HG02763 (cell line): ENCODE measurements around the gene SLC13A2.
"Not testable (repeated sequence)": the region's sequence is repeated elsewhere in the genome, so short reads cannot be mapped to it uniquely, and the experiment has no call there.

Experiments
- ATAC-seq: cut with Tn5 transposase; IDR thresholded peaks from one replicate; pipeline ENCODE4 v1.9.1; 2021; ENCODE audit warnings: mild to moderate bottlenecking, moderate library complexity; ENCODE audit not compliant: unreplicated experiment

The SLC13A2 gene, protein sequence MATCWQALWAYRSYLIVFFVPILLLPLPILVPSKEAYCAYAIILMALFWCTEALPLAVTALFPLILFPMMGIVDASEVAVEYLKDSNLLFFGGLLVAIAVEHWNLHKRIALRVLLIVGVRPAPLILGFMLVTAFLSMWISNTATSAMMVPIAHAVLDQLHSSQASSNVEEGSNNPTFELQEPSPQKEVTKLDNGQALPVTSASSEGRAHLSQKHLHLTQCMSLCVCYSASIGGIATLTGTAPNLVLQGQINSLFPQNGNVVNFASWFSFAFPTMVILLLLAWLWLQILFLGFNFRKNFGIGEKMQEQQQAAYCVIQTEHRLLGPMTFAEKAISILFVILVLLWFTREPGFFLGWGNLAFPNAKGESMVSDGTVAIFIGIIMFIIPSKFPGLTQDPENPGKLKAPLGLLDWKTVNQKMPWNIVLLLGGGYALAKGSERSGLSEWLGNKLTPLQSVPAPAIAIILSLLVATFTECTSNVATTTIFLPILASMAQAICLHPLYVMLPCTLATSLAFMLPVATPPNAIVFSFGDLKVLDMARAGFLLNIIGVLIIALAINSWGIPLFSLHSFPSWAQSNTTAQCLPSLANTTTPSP

GRCh38 chr17:28473542-28473941 is at the start of gene SLC13A2:
TSS of gene SLC13A2 (plus strand) at chr17:28473644. CDS start at chr17:28473713, 69 bp downstream.
- no peak for ATAC-seq

DNA sequence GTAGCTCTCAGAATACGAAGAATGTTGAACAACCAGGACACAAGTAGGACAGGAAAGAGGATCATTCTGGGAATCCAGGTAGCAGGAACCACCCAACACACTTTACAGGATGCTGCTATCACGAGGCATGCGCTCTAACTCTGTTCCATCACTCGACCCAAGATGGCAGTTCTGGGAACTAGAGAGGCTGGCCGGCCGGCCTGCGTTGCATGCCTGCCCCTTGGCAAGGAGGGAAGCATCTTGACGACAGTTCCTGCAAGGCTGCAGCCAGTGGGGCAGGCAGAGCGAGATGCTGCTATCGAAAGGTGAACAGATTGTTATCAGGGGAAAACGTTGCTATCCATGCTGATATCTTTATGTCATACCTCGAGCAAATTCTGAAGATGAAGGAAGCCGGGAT is 48.2 kb upstream of the SLC13A2 start:
- ATAC-seq, result no peak

GRCh38 chr17:28426081-28426519 is 47.3 kb upstream of the SLC13A2 start:
- no peak for ATAC-seq

- no peak for ATAC-seq
These were observed 46.1 kb upstream of the SLC13A2 start for GRCh38 chr17:28427371-28427770.

DNA sequence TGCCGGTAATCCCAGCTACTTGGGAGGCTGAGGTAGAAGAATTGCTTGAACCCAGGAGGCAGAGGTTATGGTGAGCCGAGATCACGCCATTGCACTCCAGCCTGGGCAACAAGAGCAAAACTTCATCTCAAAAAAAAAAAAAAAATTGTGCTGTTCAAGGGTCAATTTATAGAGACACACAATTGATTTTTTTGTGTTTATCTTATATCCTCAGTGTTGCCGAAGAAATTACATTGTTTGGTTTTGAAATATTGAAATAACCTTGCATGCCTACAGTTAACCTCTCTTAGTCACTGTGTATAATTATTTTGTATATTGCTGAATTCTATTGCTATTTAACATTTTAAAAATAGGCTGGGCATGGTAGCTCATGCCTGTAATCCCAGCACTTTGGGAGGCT is 45.5 kb upstream of the SLC13A2 start:
- ATAC-seq, result not testable (repeated sequence)

DNA sequence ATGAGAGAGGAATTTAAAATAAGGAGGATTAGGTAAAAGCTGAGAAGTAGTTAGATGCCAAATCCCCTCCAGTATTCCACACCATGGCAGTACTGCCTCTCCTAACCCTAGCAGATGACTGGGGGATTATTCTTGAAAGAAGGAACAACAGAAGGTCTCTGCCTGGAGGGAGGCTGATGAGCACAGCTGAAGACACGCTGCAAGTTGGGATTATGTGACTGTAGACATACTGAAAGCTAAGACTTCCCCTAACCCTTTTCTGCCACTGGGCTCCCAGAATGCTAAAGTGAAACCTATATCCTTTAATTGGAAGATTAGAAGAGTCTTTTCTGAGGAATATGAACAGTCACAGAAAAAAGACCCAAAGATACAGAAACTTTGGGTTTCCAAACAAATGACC is 39.7 kb upstream of the SLC13A2 start:
- ATAC-seq, result no peak

- not testable (repeated sequence) for ATAC-seq
These were observed 39.1 kb upstream of the SLC13A2 start for GRCh38 chr17:28434326-28434725.

DNA sequence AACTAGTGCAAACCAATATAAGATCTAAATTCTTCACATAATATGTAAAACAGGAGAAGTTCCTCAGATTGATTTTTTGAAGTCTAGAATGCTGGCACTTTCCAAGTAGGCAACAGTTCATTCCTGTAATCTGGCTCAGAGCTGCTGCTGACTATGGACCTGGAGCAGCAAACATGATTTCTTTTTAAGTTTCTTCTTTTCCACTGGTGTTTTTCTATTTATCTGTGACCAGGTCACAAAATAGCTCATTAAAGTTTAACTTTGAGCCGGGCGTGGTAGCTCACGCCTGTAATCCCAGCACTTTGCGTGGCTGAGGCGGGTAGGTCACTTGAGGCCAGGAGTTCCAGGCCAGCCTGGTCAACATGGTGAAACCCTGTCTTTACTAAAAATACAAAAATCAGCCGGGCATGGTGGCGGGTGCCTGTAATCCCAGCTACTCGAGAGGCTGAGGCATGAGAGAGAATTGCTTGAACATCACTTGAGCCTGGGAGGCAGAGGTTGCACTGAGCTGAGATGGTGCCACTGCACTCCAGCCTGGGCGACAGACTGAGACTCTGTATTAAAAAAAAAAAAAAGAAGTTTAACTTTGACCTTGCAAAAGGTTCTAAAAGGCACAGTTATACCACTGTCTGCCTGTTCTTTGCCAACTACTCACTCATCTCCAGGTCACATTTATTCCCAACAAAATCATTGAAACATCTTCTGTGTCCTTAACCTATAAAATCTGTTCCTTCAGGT is 29.4 kb upstream of the SLC13A2 start:
- ATAC-seq, result no peak

DNA sequence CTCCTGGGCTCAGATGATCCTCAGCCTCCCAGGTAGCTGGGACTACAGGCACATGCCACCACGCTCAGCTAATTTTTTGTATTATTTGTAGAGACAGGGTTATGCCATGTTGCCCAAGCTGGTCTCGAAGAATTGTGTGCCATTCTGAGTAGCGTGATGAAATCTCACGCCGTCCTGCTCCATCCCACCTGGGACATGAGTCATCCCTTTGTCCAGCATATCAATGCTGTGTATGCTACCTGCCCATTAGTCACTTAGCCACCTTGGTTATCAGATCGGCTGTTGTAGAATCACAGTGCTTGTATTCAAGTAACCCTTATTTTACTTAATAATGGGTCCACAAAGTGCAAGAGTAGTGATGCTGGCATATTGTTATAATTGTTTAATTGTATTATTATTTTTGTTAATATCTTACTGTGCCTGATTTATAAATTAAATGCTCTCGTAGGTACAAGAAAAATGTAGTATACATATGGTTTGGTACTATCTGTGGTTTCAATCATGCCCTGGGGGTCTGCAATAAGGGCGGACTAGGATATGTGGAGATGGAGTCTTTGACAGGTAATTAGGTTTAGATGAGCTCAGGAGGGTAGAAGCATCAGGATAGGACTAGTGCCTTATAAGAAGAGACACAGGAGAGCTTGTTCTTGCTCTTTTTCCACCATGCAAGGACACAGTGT is 26.6 kb upstream of the SLC13A2 start:
- ATAC-seq, result no peak

DNA sequence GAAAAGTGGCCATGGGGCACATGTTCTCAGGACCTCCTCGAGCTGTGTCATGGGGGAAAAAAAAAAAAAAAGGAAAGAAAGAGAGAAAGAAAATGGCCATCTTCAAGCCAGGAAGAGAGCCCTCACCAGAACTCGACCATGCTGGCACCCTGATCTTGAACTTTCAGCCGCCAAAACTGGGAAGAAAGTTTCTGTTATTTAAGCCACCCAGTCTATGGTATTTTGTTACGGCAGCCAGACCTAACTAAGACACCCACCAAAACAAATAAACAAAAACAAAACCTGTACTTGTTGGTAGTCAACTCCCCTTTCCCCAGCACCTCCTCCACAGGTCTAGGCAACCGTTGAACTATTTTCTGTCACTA is 26.1 kb upstream of the SLC13A2 start:
- ATAC-seq, result no peak

DNA sequence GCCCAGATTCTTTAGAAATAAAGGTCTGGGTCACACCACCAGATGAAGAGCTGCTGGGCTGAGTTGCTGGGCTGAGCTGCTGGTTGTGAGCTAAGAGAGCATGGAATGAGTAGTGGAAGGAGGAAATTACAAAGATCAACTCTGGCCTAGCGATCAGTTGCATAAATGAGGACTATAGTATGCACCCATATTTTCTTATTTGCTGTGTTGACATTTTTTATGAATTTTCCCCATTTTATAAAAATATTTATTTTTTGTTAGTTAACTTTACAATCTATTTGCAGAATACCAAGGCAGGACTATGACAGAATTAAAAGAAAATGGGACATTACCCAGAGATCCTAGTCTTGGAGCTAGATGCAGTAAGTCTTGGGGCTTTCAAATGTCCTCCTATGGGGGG is 23.6 kb upstream of the SLC13A2 start:
- ATAC-seq, result no peak

DNA sequence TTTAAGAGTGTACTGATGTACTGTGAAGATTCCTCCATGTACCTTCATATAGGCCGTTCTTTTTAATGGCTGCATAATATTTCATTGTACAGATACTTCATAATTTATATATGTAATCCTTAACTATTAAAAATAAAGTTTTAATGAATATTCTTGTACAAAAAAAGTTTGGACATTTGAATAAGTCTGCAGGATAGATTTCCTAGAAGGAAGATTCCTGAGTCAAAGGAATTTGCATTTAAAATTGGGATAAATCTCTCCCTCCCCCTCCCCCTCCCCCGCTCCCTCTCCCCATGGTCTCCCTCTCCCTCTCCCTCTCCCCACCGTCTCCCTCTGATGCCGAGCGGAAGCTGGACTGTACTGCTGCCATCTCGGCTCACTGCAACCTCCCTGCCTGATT is 15.6 kb upstream of the SLC13A2 start:
- ATAC-seq, result no peak

DNA sequence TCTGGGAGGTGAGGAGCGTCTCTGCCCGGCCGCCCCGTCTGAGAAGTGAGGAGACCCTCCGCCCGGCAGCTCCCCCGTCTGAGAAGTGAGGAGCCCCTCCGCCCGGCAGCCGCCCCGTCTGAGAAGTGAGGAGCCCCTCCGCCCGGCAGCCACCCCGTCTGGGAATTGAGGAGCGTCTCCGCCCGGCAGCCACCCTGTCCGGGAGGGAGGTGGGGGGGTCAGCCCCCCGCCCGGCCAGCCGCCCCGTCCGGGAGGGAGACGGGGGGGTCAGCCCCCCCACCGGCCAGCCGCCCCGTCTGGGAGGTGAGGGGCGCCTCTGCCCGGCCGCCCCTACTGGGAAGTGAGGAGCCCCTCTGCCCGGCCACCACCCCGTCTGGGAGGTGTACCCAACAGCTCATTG is 14.6 kb upstream of the SLC13A2 start:
- not testable (repeated sequence) for ATAC-seq

- no peak for ATAC-seq
These were observed 12.5 kb upstream of the SLC13A2 start for GRCh38 chr17:28460901-28461300.

DNA sequence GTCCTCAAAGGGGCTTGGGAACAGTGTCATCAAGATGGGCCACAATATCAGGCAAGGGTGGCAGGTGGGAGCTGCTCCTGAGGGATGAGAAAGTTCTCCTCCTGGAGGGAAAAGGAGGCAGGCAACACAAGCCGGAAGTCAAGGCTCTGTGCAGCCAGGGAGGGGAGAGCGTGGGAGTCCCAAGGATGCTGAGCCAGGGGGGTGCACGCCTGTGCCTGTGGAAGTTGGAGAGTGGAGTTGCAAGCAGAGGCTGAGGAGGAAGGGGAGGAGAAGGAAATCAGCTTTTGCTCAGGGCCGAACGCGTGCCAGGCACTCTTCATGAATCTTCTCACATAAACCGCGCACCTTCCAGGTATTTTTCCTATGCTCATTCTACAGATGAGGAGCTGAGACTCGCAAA is 7.4 kb upstream of the SLC13A2 start:
- ATAC-seq, result no peak

DNA sequence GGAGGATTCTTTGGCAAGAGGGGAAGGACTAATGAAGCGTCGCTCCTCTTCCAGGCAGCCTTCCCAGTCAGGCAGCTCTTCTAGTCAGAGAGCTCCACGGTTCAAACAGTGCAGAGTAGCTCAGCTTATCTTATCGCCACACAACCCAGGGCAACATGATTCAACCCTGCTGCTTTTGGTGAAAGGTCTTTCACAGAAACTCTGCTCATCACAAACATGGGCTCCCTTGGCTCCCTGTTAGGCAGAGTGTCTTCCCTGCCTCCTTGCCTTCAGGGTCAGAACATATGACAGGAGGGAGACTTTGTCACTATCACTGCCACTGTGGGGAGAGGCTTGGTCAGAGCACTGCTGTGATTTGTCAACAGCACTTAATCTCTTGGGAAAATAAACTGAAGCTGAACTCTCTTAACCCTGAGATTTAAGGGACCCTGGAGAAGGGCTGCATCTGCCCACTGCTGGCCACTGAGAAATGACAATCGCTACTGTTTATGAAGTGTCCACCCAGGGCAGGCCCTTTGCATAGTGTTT is 6.9 kb upstream of the SLC13A2 start:
- no peak for ATAC-seq

- ATAC-seq, result no peak
These were observed 5.9 kb upstream of the SLC13A2 start for GRCh38 chr17:28467456-28468025.

DNA sequence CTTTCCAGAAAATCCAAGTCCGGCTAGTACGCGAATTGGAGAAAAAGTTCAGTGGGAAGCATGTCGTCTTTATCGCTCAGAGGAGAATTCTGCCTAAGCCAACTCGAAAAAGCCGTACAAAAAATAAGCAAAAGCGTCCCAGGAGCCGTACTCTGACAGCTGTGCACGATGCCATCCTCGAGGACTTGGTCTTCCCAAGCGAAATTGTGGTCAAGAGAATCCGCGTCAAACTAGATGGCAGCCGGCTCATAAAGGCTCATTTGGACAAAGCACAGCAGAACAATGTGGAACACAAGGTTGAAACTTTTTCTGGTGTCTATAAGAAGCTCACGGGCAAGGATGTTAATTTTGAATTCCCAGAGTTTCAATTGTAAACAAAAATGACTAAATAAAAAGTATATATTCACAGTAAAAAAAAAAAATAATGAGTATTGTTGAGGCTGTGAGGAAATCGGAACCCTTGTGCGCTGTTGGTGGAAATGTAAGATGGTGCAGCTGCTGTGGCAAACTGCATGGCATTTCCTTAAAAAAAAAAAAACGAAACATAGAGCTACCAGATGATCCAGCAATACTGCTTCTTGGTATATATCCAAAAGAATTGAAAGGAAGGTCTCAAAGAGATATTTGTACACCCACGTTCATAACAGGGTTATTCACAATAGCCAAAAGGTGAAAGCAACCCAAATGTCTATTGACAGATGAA is 5.3 kb upstream of the SLC13A2 start:
- ATAC-seq, result not testable (repeated sequence)

GRCh38 chr17:28468781-28469180 is 4.7 kb upstream of the SLC13A2 start:
- no peak for ATAC-seq

- ATAC-seq, result no peak
These were observed 4.1 kb upstream of the SLC13A2 start for GRCh38 chr17:28469376-28469775.
